ENCODE measurements around the gene PSPH.
"Not testable (repeated sequence)": the region's sequence is repeated elsewhere in the genome, so short reads cannot be mapped to it uniquely, and the experiment has no call there.

The PSPH gene

GRCh38 chr7:56062382-56062781, 11.1 kb upstream of the PSPH start:
- no peak for DNase-seq

- no peak for DNase-seq
Measured at GRCh38 chr7:56053993-56054392, 2.7 kb upstream of the PSPH start.

DNA sequence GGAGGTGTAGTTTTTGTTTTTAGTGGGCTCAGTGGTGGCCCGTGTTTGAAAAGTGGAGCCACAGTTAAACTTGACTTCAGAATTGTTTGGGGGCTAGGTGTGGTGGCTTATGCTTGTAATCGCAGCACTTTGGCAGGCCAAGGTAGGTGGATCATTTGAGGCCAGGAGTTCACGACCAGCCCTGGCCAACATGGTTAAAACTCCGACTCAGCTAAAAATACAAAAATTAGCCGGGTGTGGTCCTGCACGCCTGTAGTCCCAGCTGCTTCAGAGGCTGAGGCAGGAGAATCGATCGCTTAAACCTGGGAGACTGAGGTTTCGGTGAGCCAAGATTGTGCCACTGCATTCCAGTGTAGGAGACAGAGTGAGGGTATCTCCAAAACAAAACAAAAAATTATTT, 2.1 kb upstream of the PSPH start:
- DNase-seq, result no peak

- no peak for DNase-seq
Measured at GRCh38 chr7:56051053-56051338, 248 bp downstream of the PSPH start.

- DNase-seq, result peak; percentile 28
Measured at GRCh38 chr7:56048763-56049162, 2.5 kb downstream of the PSPH start.

GRCh38 chr7:56048245-56048644, 3.0 kb downstream of the PSPH start:
- no peak for DNase-seq

DNA sequence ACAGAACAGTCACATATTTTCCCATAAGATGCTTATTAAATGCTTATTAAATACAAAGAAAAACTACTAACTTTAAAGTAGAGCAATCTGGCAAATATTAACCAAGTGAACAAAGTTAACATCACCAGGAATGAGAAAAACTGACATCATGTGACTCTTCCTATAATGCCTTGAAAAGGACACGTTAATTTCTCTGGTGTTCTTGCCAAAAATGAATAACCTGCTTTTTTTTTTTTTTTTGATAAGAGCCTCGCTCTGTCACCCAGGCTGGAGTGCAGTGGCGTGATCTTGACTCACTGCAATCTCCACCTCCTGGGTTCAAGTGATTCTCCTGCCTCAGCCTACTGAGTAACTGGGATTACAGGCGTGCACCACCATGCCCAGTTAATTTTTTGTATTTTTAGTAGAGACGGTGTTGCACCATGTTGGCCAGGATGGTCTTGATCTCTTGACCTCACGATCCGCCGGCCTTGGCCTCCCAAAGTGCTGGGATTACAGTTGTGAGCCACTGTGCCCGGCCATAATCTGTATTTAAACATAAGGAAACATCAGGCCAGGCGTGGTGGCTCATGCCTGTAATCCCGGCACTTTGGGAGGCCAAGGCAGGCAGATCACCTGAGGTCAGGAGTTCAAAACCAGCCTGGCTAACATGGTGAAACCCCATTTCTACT, 3.7 kb downstream of the PSPH start:
- DNase-seq, result not testable (repeated sequence)

- no peak for DNase-seq
Measured at GRCh38 chr7:56046721-56047445, 4.4 kb downstream of the PSPH start.

DNA sequence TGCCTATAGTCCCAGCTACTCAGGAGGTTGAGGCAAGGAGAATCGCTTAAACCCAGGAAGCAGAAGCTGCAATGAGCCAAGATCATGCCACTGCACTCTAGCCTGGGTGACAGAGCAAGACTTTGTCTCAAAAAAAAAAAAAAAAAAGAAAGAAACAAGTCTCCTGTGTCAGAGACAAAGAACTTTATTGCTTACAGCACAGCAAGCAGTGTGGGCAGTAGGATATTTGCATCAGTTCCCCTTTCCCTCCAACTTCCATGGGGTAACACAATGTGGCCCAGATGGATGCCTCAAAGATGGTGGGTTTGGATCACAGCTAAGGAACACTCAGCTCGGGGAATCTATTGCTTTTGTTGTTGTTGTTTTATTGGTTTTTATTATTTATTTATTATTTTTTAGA, 5.5 kb downstream of the PSPH start:
- DNase-seq, result not testable (repeated sequence)

DNA sequence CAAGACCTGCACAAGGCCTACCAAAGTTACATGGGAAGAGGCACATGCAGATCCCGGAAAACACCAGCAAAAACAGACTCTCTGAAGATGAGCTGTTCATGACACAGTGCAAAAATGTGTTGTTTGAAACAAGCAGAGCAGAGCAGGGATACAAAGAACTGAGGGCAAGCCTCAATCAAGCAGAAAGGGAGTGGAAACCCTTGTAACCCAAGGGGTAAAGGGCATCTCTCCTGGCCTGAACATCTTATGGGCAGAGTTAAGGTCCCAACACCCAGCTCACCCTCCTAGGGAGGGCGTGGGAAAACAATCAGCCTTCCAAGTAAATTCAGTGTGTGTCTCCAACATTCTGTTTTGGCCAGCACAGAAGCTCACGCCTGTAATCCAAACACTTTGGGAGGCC, 10.5 kb downstream of the PSPH start:
- DNase-seq, result no peak

DNA sequence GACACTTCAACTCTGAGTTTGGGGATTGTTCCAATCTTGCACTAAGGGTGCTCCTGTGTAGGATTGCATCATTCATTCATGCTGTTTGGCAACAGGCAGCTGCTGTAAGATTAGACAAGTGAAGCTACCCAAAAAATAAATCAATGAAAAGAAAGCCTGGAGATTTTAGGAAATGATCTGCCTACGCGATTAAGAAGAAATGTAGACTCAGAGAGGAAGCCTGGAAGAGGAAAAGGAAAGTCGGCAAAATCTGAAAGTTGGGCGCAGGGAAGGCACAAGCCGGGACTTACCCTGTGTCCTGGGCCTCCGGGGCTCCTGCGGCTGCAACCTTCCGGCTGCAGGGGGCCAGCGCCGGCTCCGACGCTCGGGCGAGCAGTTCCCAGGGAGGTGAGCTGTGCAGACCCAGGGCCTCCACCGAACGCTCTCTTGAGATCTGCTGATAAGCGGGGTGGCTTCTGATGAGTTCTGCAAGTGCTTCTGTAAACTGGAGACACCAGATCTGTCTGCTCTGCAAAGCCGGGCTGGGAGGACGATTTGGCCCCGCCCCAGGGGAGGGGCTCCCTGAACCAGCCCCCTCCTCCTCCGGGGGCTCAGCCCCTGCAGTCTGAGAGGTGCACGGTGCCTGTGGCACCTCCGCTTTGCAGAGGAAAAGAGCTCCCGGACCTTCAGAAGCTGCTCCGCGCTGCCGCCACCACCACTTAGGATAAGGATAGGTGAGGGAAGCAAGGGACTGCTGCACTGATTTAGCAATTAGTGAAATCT, 17.4 kb downstream of the PSPH start:
- peak; percentile 64 for DNase-seq

DNA sequence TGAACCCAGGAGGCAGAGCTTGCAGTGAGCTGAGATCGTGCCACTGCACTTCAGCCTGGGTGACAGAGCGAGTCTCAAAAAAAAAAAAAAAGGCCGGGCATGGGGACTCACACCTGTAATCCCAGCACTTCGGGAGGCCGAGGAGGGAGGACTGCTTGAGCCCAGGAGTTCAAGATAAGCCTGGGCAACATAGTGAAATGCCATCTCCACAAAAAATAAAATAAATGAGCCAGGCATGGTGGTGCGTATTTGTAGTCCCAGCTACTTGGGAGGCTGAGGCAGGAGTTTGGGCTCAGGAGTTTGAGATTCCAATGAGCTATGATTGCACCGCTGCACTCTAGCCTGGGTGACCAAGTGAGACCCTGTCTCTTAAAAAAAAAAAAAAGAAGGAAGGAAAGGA, 18.7 kb downstream of the PSPH start:
- not testable (repeated sequence) for DNase-seq

GRCh38 chr7:56031556-56031955, 19.7 kb downstream of the PSPH start:
- not testable (repeated sequence) for DNase-seq

DNA sequence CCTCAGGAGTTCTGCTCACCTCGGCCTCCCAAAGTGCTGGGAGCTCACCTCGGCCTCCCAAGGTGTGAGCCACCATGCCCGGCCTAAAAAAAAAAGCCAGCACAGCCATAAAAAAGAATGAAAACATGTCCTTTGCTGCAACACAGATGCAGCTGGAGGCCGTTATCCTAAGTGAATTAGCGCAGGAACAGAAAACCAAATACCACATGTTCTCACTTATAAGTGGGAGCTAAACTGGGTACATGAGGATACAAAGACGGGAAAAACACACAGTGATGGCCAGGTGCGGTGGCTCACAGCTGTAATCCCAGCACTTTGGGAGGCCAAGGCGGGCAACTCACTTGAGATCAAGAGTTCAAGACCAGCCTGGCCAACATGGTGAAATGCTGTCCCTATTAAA, 20.9 kb downstream of the PSPH start:
- no peak for DNase-seq

GRCh38 chr7:56028942-56029630, 22.2 kb downstream of the PSPH start:
- no peak for DNase-seq

DNA sequence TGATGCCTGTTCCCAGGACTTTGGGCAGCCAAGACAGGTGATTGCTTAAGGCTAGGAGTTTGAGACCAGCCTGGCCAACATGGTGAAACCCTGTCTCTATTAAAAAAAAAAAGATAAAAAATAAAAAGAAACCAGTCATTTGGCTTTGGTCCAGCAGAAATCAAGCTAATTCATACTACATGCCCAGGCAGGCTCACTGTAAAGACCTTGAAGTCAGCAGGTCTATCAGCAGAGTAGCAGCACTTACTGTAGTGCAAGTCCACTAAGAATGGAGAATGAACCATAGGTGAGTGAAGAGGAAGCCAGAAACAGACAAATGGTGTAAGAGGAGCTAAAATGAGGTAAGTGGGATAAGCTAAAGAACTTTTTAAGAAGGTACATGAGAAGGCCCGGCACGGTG, 24.7 kb downstream of the PSPH start:
- DNase-seq, result peak; percentile 49

GRCh38 chr7:56023500-56023899, 27.7 kb downstream of the PSPH start:
- no peak for DNase-seq

- no peak for DNase-seq
Measured at GRCh38 chr7:56019501-56019900, 31.7 kb downstream of the PSPH start.

DNA sequence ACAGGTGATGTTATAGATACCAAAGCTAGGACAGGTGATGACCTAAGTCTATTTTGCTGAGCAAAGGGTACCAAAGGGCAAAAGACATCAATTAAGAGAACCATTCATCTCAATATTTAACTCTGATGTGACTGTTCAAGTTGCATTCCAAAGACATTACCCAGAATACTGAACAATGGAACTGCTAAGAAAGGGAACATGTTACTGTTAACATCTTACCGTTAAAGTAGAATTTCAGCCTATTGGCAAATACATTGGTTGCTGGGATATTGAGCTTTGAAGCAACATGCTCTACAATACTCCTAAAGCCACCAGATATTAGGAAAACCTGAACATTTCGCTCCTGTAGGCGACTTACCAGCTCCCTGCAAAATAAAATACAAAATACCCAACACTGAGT, 34.2 kb downstream of the PSPH start:
- DNase-seq, result not testable (repeated sequence)

DNA sequence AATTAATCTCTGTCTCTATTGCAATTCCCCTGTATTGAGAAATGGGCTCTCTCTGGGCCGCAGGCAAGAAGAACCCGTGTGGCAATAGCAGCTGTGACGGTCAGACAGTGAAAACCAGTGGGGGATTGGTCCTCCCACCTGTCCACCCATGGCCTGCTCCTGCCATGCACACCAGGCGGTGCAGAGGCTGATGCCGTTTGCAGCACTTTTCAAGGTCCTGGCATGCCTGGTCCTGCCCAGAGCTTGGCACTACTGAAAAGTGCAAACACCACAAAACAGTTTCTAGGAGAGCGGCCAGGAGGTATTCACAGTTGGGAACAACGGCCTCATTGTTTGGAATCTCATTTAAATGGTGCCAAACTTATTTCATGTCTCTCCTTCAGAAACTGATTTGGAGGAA, 41.5 kb downstream of the PSPH start:
- peak; percentile 13 for DNase-seq

DNA sequence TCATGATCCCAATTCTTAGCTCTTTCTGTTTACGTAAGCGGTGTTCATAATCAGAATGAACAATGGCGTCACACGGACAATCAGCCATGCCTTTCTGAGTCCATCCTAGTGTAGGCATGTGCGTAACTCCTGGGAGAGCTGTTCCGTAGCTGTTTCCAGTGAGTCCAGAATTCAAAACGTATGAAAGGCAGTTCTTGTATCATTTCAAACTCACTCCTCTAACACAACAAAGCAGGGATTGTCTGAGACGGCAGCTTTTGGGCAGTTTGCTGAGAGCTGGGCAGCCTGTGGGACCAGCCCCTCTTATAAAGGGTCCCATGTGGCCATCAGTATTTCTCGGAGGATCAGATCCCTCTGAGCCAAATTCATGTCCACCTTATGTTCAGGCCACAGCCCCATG, 43.4 kb downstream of the PSPH start:
- DNase-seq, result no peak

DNA sequence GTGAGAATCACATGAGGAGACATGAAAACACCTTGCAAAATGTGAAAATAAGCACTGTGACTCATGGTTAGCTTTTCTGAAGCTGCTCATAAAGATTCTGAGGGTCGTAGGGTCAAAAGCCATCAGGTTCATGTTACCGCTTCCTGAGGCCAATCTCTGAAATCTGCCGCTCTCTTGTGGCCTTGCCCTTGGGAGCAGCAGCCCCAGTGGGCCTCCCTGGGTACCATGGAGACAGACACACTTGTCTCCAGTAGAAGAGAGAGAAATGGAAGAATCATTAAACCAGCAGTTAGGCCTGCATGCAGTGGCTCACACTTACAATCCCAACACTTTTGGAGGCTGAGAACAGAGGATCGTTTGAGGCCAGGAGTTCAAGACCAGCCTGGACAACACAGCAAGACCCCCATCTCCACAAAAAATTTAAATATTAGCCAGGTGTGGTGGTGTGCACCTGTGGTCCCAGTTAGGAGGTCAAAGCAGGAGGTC, 44.0 kb downstream of the PSPH start:
- no peak for DNase-seq

DNA sequence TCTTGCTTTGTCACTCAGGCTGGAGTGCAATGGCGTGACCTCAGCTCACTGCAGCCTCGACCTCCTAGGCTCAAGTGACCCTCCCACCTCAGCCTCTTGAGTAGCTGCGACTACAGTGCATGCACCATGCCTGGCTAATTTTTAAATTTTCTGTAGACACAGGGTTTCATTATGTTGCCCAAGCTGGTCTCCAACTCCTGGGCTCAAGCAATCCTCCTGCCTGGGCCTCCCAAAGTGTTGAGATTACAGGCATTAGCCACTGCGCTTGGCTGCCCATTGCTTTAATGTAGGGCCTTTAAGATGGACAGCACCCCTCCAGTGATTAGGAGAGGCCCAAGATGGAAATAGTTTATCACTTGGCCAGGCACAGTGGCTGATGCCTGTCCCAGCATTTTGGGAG, 47.5 kb downstream of the PSPH start:
- no peak for DNase-seq

Measured in NCI-H2171 (cell line).